ENCODE results near the gene GNB1L.

The GNB1L gene

GRCh38 chr22:19821523-19822300 lies 33.0 kb downstream of the GNB1L start:
- no peak for DNase-seq

GRCh38 chr22:19820880-19821522 lies 33.7 kb downstream of the GNB1L start:
- peak; percentile 14 for DNase-seq

GRCh38 chr22:19819911-19820879 lies 34.5 kb downstream of the GNB1L start:
- peak; percentile 13 for DNase-seq

- peak; percentile 5 for DNase-seq
These were observed 35.3 kb downstream of the GNB1L start for GRCh38 chr22:19819208-19819910.

- DNase-seq = peak; percentile 7
These were observed 36.1 kb downstream of the GNB1L start for GRCh38 chr22:19818324-19819207.

GRCh38 chr22:19816372-19817119 lies 38.1 kb downstream of the GNB1L start:
- no peak for DNase-seq

- peak; percentile 13 for DNase-seq
These were observed 38.8 kb downstream of the GNB1L start for GRCh38 chr22:19815823-19816290.

GRCh38 chr22:19815093-19815822 lies 39.4 kb downstream of the GNB1L start:
- DNase-seq = peak; percentile 10

- no peak for DNase-seq
These were observed 40.2 kb downstream of the GNB1L start for GRCh38 chr22:19814428-19814827.

- no peak for DNase-seq
These were observed 41.8 kb downstream of the GNB1L start for GRCh38 chr22:19812910-19813309.

- DNase-seq = peak; percentile 14
These were observed 42.6 kb downstream of the GNB1L start for GRCh38 chr22:19811811-19812771.

- peak; percentile 13 for DNase-seq
These were observed 43.5 kb downstream of the GNB1L start for GRCh38 chr22:19811211-19811621.

- DNase-seq = peak; percentile 5
These were observed 44.1 kb downstream of the GNB1L start for GRCh38 chr22:19810381-19811201.

GRCh38 chr22:19809741-19810140 lies 44.9 kb downstream of the GNB1L start:
- DNase-seq = peak; percentile 3

- DNase-seq = peak; percentile 2
These were observed 45.7 kb downstream of the GNB1L start for GRCh38 chr22:19808873-19809478.

GRCh38 chr22:19807914-19808872 lies 46.5 kb downstream of the GNB1L start:
- DNase-seq = no peak

Data from CD4-positive, alpha-beta T cell treated with Interleukin-15 for 1 hour (primary cell).